HG02678 (cell line): ENCODE data around the gene RNF152.

ENCODE experiments used
- ATAC-seq: cut with Tn5 transposase; IDR thresholded peaks from one replicate; pipeline ENCODE4 v1.9.1; 2021; ENCODE audit warnings: mild to moderate bottlenecking, moderate library complexity; ENCODE audit not compliant: unreplicated experiment

Gene RNF152

DNA sequence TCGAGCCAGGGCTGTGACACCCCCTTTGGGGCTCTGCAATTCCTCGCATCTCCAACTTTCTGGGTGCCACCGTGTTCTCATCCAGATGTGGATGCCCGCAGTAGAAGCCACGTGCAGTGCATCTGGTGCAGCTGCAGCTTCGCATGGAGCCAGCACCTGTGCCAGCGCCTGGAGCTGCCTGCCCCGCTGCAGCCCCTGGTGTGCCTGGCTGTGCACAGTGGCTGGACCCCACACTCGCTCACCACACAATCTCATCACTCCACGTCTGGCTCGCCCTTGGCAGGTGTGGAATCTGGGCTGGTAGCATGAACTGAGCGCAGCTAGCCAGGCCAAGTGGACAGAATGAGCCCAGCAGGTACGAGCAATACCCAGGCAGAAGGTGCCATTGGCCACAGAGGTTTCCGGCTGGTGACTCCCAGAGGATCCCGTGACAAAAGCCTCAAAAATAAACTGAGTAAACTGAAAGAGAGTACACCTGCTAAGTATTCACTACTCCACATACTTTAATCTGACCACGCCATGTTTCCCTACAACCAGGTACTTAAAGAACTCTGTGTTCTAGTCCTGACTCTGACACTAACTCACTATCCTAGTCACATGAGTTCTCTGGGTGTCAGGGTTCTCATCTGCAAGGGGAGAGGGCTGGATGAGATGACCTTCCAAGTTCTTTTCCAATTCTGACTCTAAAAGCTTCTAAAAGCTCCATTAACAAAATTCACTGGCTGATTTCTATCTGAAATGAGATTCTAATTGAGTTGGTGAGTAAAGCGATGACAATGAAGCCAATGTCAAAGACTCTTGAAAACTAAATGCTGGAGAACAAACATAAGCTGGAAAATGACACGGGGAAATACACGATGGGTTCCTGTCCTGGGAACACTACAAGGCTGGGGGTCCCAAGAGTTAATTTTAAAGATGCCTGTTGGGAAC, 37.1 kb downstream of the RNF152 start:
- no peak for ATAC-seq

DNA sequence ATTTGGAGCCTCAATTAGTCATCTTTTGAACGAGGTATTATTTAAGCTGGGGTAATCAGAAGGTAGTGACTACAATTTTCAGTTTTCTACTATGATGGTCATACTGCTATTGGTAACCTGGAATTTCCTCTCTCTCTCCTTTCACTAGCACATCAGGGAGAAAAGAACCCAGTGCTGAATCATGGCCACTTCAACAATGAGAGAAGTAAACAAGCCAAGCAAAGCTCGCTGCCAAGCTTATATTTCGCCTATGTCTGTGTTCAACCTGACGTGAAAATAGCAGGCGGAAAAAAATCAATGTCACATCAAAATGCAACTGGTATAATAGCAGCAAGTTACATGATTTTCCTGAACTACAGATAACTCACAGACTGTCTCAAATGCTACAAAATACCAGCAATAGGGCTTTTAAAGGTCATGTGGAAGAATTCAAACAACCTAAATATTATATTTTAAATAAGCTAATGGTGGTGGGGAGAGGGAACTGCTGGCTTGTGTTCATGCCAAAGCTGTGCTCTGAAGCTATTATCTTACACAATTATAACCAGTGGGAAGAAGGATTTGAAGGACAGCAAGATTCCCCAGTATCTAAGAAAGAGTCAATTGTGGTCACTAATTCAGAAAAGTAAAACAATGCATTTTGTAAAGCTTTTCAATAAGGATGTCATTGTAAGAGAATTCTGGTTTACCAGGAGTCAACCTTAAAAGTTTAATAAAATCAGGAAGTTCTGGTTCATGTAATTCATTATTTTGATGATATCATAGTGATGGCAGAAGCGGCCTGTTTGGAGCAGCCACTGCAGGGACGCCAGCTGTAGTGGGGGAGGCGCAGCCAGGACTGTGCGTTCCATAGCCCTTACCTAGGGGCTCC, 38.0 kb downstream of the RNF152 start:
- ATAC-seq: no peak

DNA sequence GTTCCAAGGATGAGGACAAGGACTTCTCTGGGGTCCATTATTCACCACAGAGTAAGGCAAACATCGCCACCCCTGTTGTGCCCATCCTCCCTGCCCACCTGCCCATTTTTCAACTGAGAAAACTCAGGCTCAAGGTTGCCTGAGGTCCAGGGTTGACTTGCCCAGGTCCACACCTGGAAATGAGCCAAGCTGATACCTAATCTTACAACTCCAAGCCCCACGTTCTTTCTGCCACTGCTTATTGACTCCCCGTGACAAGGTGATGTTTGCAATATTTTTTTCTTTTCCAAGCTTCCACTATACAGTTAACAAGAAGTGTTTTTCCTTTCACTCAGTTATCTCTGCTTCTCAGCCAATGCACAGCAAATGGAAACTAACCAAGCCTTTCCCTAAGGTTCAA, 39.0 kb downstream of the RNF152 start:
- ATAC-seq: no peak

DNA sequence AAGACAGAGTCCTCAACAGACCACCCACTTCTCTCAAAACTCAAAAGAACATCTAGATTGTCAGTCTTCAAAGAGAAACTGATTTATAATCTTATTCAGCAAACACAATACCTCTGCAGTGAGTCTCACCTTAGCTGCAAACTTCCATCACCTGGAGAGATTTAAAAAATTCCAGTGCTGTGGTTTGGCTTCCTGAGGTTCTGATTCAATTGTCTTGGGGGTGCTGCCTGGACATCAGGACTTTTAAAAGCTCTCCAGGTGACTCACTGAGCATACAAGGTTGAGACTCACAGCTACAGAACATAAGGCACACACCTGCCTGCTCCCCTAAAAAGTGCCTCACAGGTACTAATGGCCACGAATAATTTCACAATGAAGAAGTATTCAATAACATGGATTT, 40.3 kb downstream of the RNF152 start:
- no peak for ATAC-seq

DNA sequence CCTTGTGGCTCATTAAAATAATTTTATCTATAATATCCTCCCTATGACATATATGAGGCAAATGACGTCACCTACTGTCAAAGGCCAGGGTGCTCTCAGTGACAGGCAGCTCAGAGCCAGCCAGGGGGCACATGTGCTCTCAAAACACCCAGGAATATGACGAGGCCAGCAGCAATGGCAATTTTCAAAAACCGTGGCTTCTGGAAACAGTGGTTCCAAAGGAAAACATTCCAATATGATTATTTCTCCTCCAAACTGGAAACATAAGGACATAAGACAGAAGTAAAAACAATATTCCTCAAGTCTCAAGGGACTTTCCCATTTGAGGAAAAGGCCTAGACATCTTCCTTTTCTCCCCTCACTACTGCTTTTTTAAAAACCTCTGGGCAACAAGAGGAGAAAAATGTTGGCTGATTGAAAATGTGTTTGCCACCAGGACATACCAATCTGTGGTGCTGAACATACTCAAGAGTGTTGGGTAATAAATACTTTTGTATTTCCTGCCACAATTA, 40.8 kb downstream of the RNF152 start:
- no peak for ATAC-seq

DNA sequence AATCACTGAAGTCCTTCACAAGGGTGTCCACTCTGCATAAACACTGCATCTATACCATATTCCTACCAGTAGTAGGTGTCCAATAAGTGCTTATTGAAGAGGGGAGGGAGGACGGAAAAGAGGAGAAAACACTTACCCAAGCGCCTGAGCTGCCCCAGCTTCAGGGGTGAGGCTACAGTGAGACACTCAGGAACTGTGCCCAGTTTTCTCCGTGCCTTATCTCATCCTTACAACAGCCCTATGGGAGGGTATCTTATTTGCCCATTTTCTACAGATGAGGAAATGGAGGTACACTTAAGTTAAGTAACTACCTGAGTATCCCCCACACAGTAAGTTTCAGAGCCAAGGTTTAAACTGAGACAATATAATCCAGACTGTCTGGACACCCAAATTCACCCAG, 41.5 kb downstream of the RNF152 start:
- ATAC-seq: no peak

DNA sequence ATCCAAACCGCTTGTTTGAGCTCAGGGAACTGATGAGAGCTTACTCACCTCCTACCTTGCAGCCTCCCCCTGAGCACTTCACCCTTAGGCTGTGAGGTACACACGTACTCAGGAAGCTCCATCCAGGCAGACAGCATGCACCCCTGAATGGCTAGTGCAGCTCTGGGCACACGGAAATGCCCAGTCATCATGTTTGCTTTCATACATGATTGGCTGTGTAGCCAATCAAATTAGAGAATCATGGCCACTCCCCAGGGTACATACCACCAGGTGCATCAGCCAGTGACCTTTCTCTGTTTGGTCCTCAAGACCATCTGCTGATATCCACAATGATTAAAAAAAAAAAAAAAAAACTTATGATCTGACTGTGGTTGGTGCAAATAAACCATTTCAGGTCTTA, 42.1 kb downstream of the RNF152 start:
- no peak for ATAC-seq

DNA sequence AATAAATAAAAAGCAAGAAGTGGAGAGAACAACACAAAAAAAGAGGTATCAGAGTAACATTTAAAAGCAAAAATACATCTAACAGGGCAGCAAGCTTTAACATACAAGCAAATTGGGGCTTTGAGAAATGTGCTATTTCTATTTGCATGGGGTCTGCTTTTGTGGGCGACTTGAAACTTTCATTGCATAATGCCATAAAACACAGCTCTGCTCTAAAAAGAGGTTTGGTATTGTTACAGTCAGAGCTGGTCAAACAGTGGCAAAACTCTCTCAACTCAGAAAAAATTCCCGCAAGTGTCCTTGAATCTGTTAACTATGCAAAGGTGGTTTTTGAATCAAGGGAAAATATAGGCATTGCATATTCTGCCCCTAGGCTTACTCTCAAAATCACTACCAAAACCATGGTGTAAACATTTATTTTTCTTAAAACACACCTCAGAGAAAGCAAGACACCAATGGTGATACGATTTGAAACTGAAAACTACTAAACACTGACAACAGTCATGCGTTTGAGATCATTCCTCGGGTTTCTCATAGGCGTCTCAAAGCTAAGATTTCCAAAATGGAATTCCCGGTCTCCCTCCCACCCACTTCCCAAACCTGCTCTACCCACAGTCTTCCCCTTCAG, 45.5 kb downstream of the RNF152 start:
- ATAC-seq: no peak

DNA sequence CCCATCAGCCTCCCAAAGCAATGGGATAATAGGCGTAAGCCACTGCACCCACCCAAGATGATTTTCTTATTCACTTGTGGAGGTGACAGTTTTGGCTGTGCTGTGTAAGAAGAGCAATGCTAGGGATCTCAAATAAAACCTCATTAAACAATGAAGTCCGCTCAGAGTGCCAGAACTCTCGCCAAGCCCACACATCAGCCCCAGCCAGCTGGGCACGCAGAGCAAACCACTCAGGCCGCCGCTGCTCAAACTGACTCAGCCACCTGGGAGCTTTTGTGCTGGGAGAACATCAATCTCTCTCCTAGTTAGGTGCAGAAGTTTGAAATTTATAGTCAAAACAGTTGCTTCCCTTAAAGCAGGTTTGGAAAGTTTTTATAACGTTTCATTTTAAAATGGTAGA, 47.6 kb downstream of the RNF152 start:
- no peak for ATAC-seq

DNA sequence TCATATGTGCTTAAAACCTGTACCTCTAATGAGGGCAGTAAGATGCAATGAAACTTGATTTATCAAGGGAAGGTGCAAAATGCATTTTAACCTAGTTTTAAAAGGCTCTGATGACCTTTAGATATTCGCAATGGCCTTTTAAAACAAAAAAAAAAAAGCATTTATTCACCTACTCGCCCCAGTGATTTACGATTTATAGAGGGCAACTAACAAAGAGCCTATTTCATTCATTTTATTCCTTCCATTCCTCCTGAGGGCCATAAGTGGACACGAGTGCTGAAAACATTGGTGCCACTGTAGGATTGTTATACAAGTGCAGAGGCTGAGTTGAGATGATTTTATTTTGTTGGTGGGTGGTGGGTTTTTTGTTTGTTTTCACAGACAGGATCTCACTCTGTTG, 48.1 kb downstream of the RNF152 start:
- no peak for ATAC-seq

DNA sequence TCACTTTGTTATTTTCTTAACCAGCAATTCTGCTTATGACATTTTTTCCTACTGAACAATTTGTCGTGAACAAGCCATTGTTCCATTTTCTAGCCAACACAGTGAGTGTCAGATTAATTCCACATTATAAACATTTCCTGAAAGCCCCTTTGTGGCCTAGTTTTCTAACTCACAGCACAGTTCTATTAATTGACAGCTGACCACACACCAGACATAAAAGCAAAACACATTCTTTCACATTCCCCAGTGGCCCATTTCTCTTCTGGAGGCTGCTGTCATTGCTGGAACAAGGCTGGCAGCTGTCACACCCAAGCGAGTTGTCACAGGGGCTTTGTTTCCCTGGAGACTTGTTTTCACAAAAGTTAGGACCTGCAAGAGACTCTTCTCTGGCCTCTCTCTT, 50.7 kb downstream of the RNF152 start:
- ATAC-seq: no peak

DNA sequence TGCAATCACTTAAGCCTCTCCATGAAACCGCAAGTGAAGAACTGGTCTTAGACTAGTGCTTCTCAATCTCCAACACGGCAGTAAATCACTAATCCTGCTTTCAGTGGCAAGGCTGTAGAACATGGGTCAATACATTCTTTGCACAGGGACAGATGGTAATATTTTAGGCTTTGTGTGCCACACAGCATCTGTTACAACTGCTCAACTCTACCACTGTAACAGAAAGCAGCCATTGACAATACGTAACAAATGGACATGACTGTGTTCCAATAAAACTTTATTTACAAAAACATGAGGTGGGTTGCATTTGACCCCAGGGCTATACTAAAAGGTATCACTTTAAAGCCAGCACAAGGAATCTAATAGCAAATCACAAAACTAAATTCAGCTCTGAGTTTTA, 51.1 kb downstream of the RNF152 start:
- ATAC-seq: no peak

DNA sequence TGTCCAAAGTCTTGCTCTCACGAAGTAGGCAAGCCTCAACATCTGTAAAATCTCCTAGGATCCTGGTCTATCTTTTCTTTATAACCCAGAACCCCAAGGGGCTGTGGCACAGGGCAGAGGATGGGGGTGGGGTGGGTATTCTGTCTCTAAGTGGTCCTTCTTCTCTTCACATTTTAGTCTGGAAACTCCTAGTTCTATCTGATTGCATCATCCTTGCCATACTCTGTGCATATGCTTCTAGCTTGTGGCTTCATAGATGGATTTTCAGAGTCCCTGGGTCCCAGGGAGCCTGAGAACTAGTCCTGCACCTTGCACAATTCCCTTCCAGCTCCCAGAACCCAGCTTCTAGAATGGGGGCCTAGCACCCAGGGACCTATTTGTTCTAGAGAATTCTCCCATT, 52.5 kb downstream of the RNF152 start:
- ATAC-seq: no peak

DNA sequence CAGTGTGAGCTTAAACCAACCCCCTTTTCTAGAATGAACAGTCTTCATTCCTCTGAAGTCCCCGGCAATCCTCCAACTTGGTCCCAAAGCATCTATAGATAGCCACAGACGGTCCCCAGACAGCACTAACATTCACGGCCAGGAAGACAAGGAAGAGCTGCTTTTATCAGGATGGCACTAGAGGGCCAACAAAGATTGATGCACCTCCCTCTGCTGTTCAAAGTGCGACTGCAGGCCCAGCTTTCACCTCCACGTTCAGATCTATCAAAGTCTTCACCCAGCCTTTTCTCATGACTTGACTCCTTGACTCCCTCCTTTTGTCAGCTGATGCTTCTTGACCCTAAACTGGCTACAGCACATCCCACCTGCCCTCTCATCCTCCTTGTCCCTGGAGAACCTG, 54.3 kb downstream of the RNF152 start:
- ATAC-seq: no peak

DNA sequence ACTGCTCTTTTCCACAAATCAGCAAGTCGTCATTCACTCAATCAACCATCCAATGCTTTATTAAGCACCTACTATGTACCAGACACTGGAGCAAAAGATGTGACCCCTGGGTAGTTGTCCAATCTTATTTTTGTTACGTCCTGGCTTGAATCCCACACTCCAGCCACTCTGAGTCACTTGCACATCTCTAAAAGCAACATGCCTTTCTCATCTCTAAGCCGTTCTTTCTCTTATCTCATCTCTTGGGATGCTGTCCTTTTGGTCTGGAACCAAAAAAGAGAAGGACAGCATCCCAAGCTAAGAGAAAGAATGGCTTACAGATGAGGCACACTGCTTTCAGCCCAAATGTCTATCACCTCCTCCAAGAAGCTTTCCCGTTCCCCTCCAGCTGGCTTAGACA, 58.8 kb downstream of the RNF152 start:
- ATAC-seq: no peak

DNA sequence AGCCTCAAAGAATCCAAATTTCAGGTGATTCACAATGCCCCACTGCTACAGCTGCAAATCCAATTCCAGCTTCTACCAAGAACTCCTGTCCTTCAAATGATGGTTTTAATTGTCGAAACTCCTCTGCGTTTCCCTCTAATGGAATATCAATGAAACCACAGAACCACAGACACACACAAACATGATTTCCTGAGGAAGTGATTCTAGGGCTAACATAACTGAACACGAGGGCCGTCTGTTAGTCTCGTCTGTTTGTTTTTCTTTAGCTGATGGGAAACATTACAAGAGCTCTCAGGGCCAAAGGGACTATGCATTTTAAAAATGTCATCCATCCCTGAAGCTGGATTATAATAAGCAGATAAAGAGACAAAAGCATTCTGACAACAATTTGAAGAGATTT, 59.4 kb downstream of the RNF152 start:
- no peak for ATAC-seq

DNA sequence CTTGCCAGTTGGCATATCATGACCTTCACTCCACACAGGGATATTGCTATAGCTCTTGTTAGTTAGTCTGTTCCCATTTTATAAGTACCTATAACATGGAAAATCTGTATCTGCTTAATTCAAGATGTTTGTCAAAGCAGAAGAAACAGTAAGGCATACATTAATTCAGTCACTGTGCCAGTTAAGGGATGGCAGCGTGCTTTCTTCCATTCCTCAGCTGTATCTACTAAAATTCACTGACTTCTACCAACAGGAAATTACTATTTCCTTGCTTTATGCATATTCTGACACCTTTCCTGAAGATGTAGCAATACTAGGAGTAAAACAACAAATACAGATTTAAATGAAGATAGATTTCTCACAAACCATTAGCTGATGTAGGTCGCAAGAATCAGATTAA, 59.9 kb downstream of the RNF152 start:
- no peak for ATAC-seq

DNA sequence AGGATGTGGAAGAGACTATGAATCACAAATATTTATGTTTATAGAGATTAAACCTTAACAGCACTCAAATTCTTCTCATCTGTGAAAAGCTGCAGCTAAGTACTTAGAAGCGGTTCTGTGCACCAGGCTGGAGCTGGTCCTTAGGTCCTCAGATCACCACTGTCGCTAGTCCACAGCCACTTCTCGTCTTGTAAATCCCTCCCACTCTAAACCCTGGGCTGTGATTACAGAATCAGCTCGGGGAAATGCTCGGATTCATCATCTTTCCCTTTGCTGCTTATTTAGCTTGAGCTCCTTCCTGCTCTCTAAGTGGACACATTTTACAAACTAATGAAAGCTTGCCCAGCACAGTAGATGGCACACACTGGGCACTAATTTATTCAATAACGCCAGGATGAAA, 61.7 kb downstream of the RNF152 start:
- ATAC-seq: no peak

DNA sequence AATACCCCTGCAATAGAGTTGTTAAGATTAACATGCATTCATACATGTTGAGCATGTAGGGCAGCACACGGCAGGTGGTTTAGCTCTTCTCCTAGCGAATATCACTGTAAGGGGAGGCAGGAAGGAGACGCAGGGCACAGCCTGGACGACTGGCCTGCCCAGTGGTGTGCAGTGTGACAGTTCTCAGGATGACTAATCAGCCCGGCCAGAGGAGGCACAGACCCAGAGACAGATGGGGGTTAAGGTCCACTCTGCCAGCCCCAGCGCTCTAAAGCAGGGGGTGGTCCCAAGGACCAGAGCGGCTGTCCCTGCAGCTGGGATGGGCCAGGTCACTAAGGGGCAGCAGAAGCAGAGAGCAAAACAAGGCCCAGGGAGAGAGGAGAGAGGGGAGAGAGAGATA, 63.7 kb downstream of the RNF152 start:
- no peak for ATAC-seq

DNA sequence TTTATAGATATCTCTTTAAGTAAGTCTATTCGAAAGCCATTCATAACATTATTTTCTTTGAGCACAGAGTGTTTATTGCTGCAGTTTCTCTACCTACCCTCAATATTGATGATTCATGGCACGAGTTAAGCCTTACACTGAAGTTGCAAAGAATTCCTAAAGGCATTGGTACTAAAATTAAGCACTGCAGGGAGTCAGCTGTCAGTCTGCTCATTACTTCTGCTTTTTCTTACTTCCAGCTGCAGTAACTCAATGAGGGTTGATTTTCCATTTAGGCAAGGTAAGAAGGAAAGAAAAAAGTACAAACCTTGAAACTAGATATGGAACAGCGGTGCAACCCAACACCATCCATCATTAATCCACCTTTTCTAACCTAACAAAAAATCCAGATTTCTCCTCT, 65.2 kb downstream of the RNF152 start:
- no peak for ATAC-seq

DNA sequence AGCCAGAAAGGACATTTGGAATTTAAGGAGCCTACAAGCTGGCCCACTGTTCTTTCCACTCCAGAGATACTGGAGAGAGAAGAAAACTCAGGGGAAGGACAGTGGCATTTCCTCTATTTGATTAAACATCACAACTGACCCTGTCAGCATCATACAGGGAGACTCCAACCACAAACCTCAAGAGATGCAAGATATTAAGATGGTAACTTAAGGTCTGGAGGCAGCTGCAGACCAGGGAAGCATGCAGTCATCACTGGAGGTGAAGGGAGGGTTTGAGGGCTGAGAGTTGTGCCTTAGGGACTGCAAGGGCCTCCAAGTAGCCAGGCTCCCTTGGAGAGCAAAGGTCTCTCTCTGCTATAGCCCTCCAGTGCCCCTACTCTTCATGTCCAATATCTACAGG, 67.4 kb downstream of the RNF152 start:
- no peak for ATAC-seq
